ENCODE data around the gene ODAD2. TPM values are rescaled to one million over a fixed set of nuclear protein-coding genes. Genes with fewer than 3 reads are reported as not detected.

ODAD2 gene
- total and polyA plus RNA-seq, 2 donors (not counting 3 experiments of a cell fraction or from before 2014, with no cell fraction given): 1.1 to 4.4 TPM

- Histone ChIP-seq H3K9me1 (replicated peaks; ENCODE audit: control insufficient read depth, extremely low read depth, insufficient read depth, low read length) (no peaks in the 10 kb centered on the region), H4K20me1 (replicated peaks; ENCODE audit: control insufficient read depth, extremely low read depth, insufficient read depth, low read length) (no peaks in the 10 kb centered on the region), H3K27ac (ENCODE audit: insufficient read depth, low read depth, low read length) (no peak overlapping the region), H3K36me3 (ENCODE audit: control insufficient read depth in 2 of 2, extremely low read depth in 1 of 2, insufficient read depth in 2 of 2, low read length in 2 of 2) (no peaks in the 10 kb centered on the region), H3K4me2 (ENCODE audit: insufficient read depth, low read length) (no peak overlapping the region), H3K9ac (replicated peaks; ENCODE audit: extremely low read depth, insufficient read depth, low read length) (no peak overlapping the region), H3K4me1 (ENCODE audit: control insufficient read depth, extremely low read depth, insufficient read depth, low read length) (no peaks in the 10 kb centered on the region), H3K9me3 (replicated peaks; ENCODE audit: control insufficient read depth, insufficient read depth, low read length) (no peaks in the 10 kb centered on the region), H3K79me2 (ENCODE audit: control insufficient read depth, insufficient read depth, low read length) (no peaks in the 10 kb centered on the region), H3K27me3 (ENCODE audit: control insufficient read depth in 2 of 2, insufficient read depth in 2 of 2, low read length in 2 of 2) (no peaks in the 10 kb centered on the region), H3K4me3 (replicated peaks in 1 of 3; ENCODE audit: insufficient read depth in 1 of 3, low read depth in 1 of 3, low read length in 3 of 3) (no peak overlapping the region), H2AFZ (ENCODE audit: low read depth, low read length) (no peak overlapping the region)
- no peak for FAIRE-seq
- POLR2A ChIA-PET: no interaction called here
- dilution Hi-C loops (cut with MboI; ENCODE audit: extremely low pct_ligation_motif_present, low sequenced_read_pairs) (no loop called here), intact Hi-C loops (cut with micrococcal nuclease) (no loop called here)
- CTCF ChIA-PET: no interaction called here
- BruUV-seq (replicated peaks): no TSS peak
- DNase-seq (ENCODE audit: low read depth, low spot score): no peak
- no peak for TF ChIP-seq EZH2 (IDR thresholded peaks at IDR 0.05; ENCODE audit: borderline replicate concordance, low read depth, low read length, severe bottlenecking)
- TF ChIP-seq, protein P1, sequence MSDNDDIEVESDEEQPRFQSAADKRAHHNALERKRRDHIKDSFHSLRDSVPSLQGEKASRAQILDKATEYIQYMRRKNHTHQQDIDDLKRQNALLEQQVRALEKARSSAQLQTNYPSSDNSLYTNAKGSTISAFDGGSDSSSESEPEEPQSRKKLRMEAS (IDR thresholded peaks at IDR 0.05; ENCODE audit: insufficient read depth, insufficient read length): no peak
- no peak for TF ChIP-seq JUN (IDR thresholded peaks at IDR 0.05; ENCODE audit: borderline replicate concordance, insufficient read depth, insufficient read length, low read depth)
- TF ChIP-seq MYC (IDR thresholded peaks at IDR 0.05; ENCODE audit: low read depth, low read length): no peak
- no peak for TF ChIP-seq GATA2 (IDR thresholded peaks at IDR 0.05; ENCODE audit: insufficient read depth, insufficient read length, low read depth, low read length)
- no peak for TF ChIP-seq FOS (IDR thresholded peaks at IDR 0.05; ENCODE audit: borderline replicate concordance, insufficient read depth, low read length)
- no peak for TF ChIP-seq POLR2A (IDR thresholded peaks at IDR 0.05; ENCODE audit: low read depth, low read length)
- TF ChIP-seq, protein P2, sequence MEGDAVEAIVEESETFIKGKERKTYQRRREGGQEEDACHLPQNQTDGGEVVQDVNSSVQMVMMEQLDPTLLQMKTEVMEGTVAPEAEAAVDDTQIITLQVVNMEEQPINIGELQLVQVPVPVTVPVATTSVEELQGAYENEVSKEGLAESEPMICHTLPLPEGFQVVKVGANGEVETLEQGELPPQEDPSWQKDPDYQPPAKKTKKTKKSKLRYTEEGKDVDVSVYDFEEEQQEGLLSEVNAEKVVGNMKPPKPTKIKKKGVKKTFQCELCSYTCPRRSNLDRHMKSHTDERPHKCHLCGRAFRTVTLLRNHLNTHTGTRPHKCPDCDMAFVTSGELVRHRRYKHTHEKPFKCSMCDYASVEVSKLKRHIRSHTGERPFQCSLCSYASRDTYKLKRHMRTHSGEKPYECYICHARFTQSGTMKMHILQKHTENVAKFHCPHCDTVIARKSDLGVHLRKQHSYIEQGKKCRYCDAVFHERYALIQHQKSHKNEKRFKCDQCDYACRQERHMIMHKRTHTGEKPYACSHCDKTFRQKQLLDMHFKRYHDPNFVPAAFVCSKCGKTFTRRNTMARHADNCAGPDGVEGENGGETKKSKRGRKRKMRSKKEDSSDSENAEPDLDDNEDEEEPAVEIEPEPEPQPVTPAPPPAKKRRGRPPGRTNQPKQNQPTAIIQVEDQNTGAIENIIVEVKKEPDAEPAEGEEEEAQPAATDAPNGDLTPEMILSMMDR (IDR thresholded peaks at IDR 0.05; ENCODE audit: extremely low read depth in 1 of 2, insufficient read depth in 1 of 2, low read depth in 1 of 2, low read length in 2 of 2): no peak
- no peak for TF ChIP-seq POLR2AphosphoS5 (IDR thresholded peaks at IDR 0.05; ENCODE audit: insufficient read depth, low read depth, low read length)
These were observed 21.4 kb upstream of the ODAD2 start for GRCh38 chr10:28020080-28020860.
